SH-SY5Y (cell line): ENCODE measurements around the gene CTNNA3.

Experiments
- GATA2 ChIP-seq: IDR thresholded peaks from 2 replicates; pipeline ENCODE4 v1.6.1; 2011; ENCODE audit warnings: mild to moderate bottlenecking, low read depth, low read length
- GATA3 ChIP-seq: IDR thresholded peaks from 2 replicates; pipeline ENCODE4 v1.6.1; 2011; ENCODE audit warnings: low read depth, mild to moderate bottlenecking, low read length, moderate library complexity

DNA sequence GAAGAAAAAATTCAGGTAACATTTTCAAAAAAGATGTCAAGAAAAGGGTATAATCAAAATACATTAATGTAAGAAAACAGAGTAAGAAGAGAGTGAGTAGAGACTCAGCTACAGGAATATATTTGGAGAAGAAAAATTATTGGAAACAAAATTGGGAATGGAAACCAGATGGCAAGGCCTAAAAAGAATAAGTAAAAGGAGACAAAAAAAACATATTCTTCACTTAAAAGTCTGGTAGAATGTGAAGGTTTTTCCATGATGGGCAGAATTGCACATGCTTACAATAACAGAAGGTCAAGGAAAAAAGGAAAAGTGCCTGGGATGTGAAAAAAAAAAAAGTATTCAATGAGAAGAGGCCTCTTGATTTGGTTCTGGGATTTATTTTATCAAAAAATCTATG lies 1832.0 kb downstream of the CTNNA3 start:
- TF ChIP-seq GATA2 (no peak), GATA3 (no peak)
